WTC11 (cell line): ENCODE data around the gene SYT15. TPM values are rescaled to one million over a fixed set of nuclear protein-coding genes. Genes with fewer than 3 reads are reported as not detected.

Experiments
- ATAC-seq: fragments of 200-7000 bp; cut with Tn5 transposase; 2 replicates; pipeline ENCODE4 v1.10.0; 2021; ENCODE audit warnings: mild to moderate bottlenecking, moderate library complexity
- CTCF ChIA-PET: fragments of 300-600 bp; sonication (Branson Sonifier 250); formaldehyde crosslinking; loops from one replicate; lab custom pipeline; 2021; ENCODE audit warnings: antibody characterized with exemption; lab: Charles Lee
- POLR2A ChIA-PET: fragments of 350-600 bp; sonication (Branson Sonifier 250); formaldehyde crosslinking; loops from one replicate; lab custom pipeline; 2021; ENCODE audit warnings: antibody characterized with exemption; lab: Charles Lee
- DNase-seq: peaks from one replicate; pipeline ENCODE4 v3.0.0; 2021; ENCODE audit warnings: low spot score
- H3K27ac Mint-ChIP-seq: 2 replicates; pipeline ENCODE4 v1.8.0; 2021; ENCODE audit warnings: mixed read lengths
- H3K27me3 Mint-ChIP-seq: 2 replicates; pipeline ENCODE4 v1.8.0; 2021; ENCODE audit warnings: low read depth, mild to moderate bottlenecking, moderate library complexity, mixed read lengths
- H3K36me3 Mint-ChIP-seq: 2 replicates; pipeline ENCODE4 v1.8.0; 2021; ENCODE audit warnings: mixed read lengths
- H3K4me1 Mint-ChIP-seq: 2 replicates; pipeline ENCODE4 v1.8.0; 2022; ENCODE audit warnings: mixed read lengths
- H3K4me3 Mint-ChIP-seq: 2 replicates; pipeline ENCODE4 v1.8.0; 2021; ENCODE audit warnings: mild to moderate bottlenecking, moderate library complexity, mixed read lengths
- H3K9me3 Mint-ChIP-seq: 2 replicates; pipeline ENCODE4 v1.8.0; 2021; ENCODE audit warnings: mixed read lengths
- AFF4 ChIP-seq: sonication (generic); formaldehyde crosslinking; IDR thresholded peaks from 2 replicates; pipeline ENCODE4 v1.8.1; 2023; ENCODE audit warnings: mild to moderate bottlenecking, missing genetic modification reagents, borderline replicate concordance
- AR ChIP-seq: fragments of 250-450 bp; sonication (Bioruptor Pico); IDR thresholded peaks from 2 replicates; pipeline ENCODE4 v1.9.0; 2021; ENCODE audit warnings: mild to moderate bottlenecking
- CREB1 ChIP-seq: sonication (generic); formaldehyde crosslinking; IDR thresholded peaks from 2 replicates; pipeline ENCODE4 v1.8.0; 2023; ENCODE audit warnings: mild to moderate bottlenecking, missing genetic modification reagents
- EMX1 ChIP-seq: fragments of 250-450 bp; sonication (Bioruptor Pico); IDR thresholded peaks from 2 replicates; pipeline ENCODE4 v1.8.0; 2021; ENCODE audit warnings: mild to moderate bottlenecking
- FOXP1 ChIP-seq: sonication (generic); formaldehyde crosslinking; IDR thresholded peaks from 2 replicates; pipeline ENCODE4 v1.8.0; 2022; ENCODE audit warnings: missing genetic modification reagents, mild to moderate bottlenecking, moderate library complexity, borderline replicate concordance
- MAX ChIP-seq: sonication (generic); formaldehyde crosslinking; IDR thresholded peaks from 2 replicates; pipeline ENCODE4 v1.8.0; 2022; ENCODE audit warnings: mild to moderate bottlenecking, missing genetic modification reagents
- NFYB ChIP-seq: sonication (generic); formaldehyde crosslinking; conservative IDR thresholded peaks from 2 replicates; pipeline ENCODE4 v1.8.0; 2022; ENCODE audit warnings: low read depth, missing genetic modification reagents
- NR3C1 ChIP-seq: sonication (generic); formaldehyde crosslinking; conservative IDR thresholded peaks from 2 replicates; pipeline ENCODE4 v1.8.1; 2023; ENCODE audit warnings: low read depth, mild to moderate bottlenecking, missing genetic modification reagents
- SMAD4 ChIP-seq: sonication (generic); formaldehyde crosslinking; IDR thresholded peaks from 2 replicates; pipeline ENCODE4 v1.8.0; 2022; ENCODE audit warnings: mild to moderate bottlenecking, missing genetic modification reagents
- SP1 ChIP-seq: sonication (generic); formaldehyde crosslinking; conservative IDR thresholded peaks from 2 replicates; pipeline ENCODE4 v1.8.1; 2022; ENCODE audit warnings: missing genetic modification reagents
- TEAD4 ChIP-seq: sonication (generic); formaldehyde crosslinking; IDR thresholded peaks from 2 replicates; pipeline ENCODE4 v1.8.0; 2022; ENCODE audit warnings: mild to moderate bottlenecking, missing genetic modification reagents
- ZNF396 ChIP-seq: fragments of 250-450 bp; sonication (Bioruptor Pico); IDR thresholded peaks from 2 replicates; pipeline ENCODE4 v1.8.0; 2021; ENCODE audit warnings: mild to moderate bottlenecking, moderate library complexity, borderline replicate concordance
- total RNA-seq: library from RNA; stranded (reverse); gene quantifications from 3 replicates; pipeline ENCODE4 v1.2.3, GENCODE V29; 2021
- TF ChIP-seq, protein P1 (sequence below): sonication (generic); formaldehyde crosslinking; IDR thresholded peaks from 2 replicates; pipeline ENCODE4 v1.8.1; 2022; ENCODE audit warnings: mild to moderate bottlenecking, moderate library complexity, missing genetic modification reagents

The SYT15 gene
- total RNA-seq, 1 experiment from 2014 or later, result 1.5 TPM

DNA sequence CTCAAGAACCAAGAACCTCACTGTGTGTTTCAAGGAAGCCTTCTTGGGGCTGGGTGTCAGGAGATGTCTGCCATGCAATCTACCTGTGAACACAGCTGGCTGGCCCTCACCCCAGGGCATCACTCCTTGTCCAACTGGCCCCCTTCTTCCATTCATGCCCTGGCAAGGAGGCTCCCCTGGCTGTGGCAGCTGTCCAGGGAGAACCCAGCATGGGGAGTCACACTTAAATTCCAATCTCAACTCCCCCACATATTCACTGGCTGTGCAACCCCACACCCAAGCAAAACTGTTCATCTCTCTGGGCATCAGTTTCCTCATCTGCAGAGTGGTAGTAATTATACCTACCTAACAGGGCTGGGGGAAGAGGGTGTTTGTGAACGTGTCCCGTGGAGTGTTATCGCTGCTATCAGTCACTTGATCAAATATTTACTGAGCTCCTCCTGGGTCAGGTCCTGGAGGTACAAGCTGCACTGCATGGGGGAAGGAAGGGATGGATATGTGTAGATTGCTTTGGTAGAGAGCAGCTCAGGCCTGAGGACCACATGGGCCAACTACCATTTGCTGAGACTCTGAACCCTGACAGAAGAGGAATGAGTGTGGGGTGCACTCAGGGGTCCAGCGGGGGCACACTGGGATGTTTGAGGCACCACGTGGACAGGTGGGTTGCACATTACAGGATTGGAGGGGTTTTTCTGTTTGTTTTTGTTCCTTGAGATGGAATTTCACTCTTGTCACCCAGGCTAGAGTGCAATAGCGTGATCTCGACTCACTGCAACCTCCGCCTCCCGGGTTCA is 20.3 kb upstream of the SYT15 start:
- H3K4me3 Mint-ChIP-seq, result no peak overlapping the region
- H3K27me3 Mint-ChIP-seq, result no peaks in the 10 kb centered on the region; the same call in none of the 2 replicates
- H3K4me1 Mint-ChIP-seq, result peaks cover 9% of the 10 kb centered on the region
- no peaks in the 10 kb centered on the region for H3K36me3 Mint-ChIP-seq
- peak; percentile 8 for DNase-seq
- ChIA-PET CTCF (interaction anchor here (1.1 kb wide), 1 partner anchor 13 kb away, joined by 3 read pairs; no protein-coding TSS in a partner anchor), POLR2A (no interaction called here)
- no peak overlapping the region for H3K27ac Mint-ChIP-seq
- ATAC-seq, result no peak
- H3K9me3 Mint-ChIP-seq, result no peaks in the 10 kb centered on the region
- TF ChIP-seq AFF4 (CRISPR knock-in tag) (no peak), SP1 (CRISPR knock-in tag) (no peak), NFYB (CRISPR knock-in tag) (no peak), AR (no peak), SMAD4 (CRISPR knock-in tag) (no peak), ZNF396 (CRISPR knock-in tag) (no peak), NR3C1 (no peak), FOXP1 (CRISPR knock-in tag) (no peak)
- TF ChIP-seq, protein P1, sequence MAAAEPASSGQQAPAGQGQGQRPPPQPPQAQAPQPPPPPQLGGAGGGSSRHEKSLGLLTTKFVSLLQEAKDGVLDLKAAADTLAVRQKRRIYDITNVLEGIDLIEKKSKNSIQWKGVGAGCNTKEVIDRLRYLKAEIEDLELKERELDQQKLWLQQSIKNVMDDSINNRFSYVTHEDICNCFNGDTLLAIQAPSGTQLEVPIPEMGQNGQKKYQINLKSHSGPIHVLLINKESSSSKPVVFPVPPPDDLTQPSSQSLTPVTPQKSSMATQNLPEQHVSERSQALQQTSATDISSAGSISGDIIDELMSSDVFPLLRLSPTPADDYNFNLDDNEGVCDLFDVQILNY (CRISPR knock-in tag), result no peak

DNA sequence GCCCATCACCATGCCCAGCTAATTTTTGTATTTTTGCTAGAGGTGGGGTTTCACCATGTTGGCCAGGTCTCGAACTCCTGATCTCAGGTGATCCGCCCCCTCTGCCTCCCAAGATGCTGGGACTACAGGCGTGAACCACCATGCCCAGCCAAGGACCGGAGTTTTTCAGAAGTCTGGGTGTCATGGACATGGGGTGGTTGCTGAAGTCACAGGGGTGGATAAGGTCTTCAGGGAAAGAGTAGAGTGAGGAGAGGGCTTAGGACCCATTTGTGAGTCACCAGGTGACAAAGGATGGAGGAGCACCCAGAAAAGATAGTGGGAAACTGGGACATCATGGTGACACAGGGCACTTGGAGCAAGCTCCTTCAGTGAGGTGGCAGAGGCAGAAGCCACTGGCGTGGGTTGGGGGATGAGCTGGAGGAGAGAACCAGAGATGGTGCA is 19.7 kb upstream of the SYT15 start:
- no peaks in the 10 kb centered on the region; the same call in none of the 2 replicates for H3K27me3 Mint-ChIP-seq
- H3K4me1 Mint-ChIP-seq, result peaks cover 9% of the 10 kb centered on the region
- H3K9me3 Mint-ChIP-seq, result no peaks in the 10 kb centered on the region
- CTCF ChIA-PET, result no interaction called here
- no peak for ATAC-seq
- TF ChIP-seq AFF4 (CRISPR knock-in tag) (no peak), EMX1 (CRISPR knock-in tag) (no peak), TEAD4 (CRISPR knock-in tag) (no peak), CREB1 (CRISPR knock-in tag) (no peak), MAX (CRISPR knock-in tag) (no peak)
- TF ChIP-seq, all 79 proteins: peak for 0
- Mint-ChIP-seq H3K4me3 (no peak overlapping the region), H3K36me3 (no peaks in the 10 kb centered on the region), H3K27ac (no peak overlapping the region)
- POLR2A ChIA-PET, result no interaction called here
- peak; percentile 7 for DNase-seq
